Activated CD8-positive, alpha-beta memory T cell treated with anti-CD3 and anti-CD28 coated beads, Interleukin-2, amount 50 U/mL, for 48 hours (primary cell): ENCODE measurements around the gene ACAN.
"Not testable (repeated sequence)": the region's sequence is repeated elsewhere in the genome, so short reads cannot be mapped to it uniquely, and the experiment has no call there.

ENCODE experiments used
- DNase-seq: peaks from one replicate; pipeline ENCODE4 v3.0.0-alpha.2; 2020

The ACAN gene

GRCh38 chr15:88904624-88905327, 101.5 kb downstream of the ACAN start:
- peak; percentile 95 for DNase-seq

- DNase-seq = no peak
Measured at GRCh38 chr15:88905576-88905975, 102.3 kb downstream of the ACAN start.

DNA sequence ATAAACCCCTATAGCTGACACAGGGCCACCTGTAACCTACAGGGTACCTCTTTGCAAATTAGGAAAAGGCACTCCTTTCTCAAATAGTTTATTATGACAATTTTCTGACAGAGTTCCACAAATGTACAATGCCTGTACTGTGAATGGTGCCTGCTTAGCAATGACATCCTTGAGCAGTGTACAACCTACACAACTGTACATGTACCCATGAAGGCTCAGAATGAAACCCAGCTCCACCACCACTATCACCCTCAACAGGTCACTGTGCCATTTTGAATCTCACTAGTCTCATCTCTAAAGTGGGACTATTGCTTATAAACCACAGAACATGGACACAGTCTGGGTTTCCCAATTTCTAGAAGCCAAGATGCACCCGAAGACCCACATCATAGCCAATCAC, 102.9 kb downstream of the ACAN start:
- DNase-seq = no peak

DNA sequence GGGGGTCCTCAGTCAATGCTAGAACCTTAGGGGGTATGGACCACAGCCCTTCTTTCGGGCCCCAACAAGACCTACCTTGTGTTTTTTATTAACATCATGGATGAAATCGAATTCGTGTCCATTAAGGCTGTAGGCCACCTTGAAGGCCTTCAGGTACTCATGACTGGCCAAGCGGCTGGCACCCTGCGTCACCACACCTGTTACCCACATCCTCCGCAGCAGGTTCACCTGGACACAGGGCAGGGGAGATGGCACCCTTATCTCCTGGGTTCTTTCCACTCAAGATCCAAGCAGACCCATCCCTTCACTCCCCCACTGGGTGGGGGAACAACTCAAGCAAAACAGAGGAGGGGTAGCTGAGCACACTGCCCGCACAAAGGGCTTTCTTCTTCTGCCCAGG, 103.3 kb downstream of the ACAN start:
- no peak for DNase-seq

- DNase-seq = no peak
Measured at GRCh38 chr15:88907111-88907510, 103.9 kb downstream of the ACAN start.

DNA sequence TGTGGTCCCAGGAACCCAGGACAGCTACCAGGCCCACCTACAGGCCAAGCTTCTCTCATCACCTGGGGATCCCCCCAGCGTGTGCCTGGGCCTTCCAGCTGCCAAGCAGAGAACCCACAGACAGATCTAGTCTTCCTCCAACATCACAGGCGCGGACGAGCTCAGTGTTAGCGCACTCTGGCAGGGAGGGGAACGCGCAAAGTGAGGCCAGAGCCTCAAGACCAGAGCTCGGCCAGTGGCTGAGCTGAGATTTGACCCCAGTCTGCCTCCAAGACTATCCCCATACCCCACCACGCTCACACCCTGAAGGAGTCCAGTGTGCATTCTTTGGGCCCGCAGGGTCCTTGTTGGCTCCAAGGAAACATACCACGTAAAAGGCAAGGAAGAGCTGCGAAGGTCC, 104.9 kb downstream of the ACAN start:
- DNase-seq = no peak

GRCh38 chr15:88908697-88909621, 105.7 kb downstream of the ACAN start:
- DNase-seq = no peak

GRCh38 chr15:88909956-88910831, 107.0 kb downstream of the ACAN start:
- DNase-seq = no peak

DNA sequence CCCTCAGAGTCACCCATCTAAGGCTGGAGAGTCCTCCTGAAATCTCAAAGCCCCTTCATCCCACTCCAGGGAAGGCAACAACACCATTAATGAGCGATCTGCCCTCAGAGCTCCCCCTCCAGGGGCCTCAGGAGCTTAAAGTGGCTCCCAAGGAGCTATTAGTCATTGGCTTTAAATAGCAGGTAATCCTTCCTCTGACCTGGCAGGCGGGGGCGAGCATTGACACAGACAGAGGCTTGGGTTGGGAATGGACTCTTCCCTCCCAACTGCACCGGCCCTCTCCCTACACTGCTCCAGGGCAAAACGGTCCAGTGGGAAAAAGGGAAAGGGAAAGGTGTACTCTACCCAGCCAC, 108.5 kb downstream of the ACAN start:
- no peak for DNase-seq

GRCh38 chr15:88912500-88912921, 109.3 kb downstream of the ACAN start:
- no peak for DNase-seq

GRCh38 chr15:88913017-88913849, 110.0 kb downstream of the ACAN start, which contains the start of gene MFGE8:
Gene MFGE8, minus strand, starts transcription at chr15:88913379. Its CDS starts 60 bp downstream, at chr15:88913319.
- peak; percentile 87 for DNase-seq

DNA sequence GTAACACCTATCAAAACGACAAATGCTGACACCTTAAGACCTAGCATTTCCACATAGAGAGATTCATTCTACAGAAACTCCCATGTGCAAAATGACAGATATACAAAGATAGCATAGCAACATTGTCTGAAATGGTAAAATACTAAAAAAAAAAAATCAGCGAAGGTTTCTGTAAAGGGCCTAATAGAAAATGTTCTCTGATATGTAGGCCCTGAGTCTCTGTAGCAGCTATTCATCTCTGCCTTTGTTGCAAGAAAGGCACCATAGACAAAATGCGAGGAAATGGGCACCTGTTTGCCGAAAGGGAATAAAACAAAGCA, 110.6 kb downstream of the ACAN start:
- no peak for DNase-seq

DNA sequence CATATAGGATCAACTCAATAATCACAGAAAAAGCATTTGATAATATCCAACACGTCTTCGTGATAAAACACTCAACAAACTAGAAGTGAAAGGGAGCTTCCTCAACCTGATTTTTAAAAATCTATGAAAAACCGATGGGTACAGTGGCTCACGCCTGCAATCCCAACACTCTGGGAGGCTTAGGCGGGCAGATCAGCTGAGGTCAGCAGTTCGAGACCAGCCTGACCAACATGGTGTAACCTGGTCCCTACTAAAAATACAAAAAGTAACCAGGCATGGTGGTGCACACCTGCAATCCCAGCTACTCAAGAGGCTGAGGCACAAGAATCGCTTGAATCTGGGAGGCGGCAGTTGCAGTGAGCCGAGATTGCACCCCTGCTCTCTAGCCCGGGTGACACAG, 112.1 kb downstream of the ACAN start:
- no peak for DNase-seq

GRCh38 chr15:88917760-88918159, 114.5 kb downstream of the ACAN start:
- no peak for DNase-seq

DNA sequence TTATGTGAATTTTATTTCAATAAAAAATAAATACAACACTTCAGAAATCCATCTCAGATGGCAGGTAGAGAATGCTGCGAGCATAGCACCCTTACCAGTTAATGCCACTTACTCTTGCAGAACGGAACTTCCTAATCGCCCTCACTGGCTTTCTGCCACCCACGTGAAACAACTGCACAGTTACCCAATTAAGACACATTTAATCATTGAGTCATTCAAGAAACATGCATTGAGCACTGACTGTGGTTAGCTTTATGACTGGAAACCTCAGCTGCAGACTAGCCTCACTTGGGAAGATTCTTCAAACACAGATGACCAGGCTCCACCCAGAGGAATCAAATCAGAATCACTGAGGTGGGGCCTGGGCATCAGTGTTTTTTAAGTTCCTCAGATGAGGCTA, 115.5 kb downstream of the ACAN start:
- DNase-seq = no peak

DNA sequence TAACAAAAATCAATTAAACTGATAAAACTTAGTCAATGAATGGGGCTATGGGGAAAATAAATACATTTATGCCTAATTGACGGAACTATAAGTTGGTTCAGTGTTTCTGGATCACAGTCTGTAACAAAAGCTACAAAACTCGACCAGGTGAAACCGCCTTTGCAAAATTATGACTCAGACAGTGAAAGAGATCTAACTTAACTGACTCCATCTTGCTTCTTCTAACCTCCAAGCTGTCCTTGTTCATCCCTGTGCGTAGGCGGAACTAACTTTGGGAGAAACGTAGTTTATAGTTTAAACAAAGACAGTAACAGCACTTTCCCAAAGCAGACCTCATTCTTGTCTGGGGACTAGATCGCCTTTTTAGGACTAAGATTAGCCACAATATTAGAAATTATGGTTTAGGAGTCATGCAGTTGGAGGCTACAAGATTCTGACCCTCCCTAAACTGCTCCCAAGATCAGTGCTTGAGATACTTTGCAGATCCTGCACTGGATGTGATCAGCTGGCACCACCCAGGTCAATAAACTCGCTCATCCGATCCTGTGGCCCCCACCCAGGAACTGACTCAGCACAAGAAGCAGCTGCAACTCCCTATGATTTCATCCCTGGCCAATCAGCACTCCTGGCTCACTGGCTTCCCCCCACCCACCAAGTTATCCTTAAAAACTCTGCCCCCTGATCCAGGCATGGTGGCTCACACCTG, 117.1 kb downstream of the ACAN start:
- no peak for DNase-seq

DNA sequence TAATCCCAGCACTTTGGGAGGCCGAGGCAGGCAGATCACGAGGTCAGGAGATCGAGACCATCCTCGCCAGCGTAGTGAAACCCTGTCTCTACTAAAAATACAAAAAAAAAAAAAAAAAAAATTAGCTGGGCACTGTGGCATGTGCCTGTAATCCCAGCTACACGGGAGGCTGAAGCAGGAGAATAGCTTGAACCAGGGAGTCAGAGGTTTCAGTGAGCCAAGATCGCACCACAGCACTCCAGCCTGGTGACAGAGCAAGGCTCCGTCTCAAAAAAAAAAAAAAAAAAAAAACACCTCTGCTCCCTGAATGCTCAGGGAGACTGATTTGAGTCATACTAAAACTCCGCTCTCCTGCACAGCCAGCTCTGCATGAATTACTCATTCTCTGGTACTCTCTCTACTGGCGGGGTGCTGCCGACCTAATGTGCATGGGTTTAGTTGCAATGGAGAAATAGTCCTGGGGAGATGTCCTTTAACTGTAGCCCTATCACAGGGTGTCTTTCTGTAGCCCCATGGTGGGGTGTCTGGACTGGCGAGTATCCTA, 117.7 kb downstream of the ACAN start:
- not testable (repeated sequence) for DNase-seq
